ENCODE data around the gene ZNF385D.

The ZNF385D gene

DNA sequence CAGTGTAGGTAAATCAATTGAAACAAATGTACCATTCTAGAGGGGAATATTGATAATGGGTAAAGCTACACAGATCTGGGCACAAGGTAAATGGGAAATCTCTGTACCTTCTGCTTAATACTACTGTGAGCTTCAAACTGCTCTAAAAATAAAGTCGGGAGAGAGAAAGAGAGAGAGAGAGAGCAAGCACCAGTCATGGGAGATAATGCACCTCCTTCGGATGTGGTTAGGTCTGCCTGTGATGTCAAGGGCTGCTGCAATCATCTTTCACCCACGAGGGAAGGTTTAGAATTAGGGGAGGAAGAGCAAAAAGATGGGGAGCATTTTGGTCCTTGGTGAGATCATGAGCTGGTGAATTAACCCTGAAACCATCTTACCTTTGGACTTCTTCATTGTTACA, 219.1 kb downstream of the ZNF385D start:
- DNase-seq (ENCODE audit: low spot score): no peak
- no peak for TF ChIP-seq CTCF (IDR thresholded peaks at IDR 0.05)
- H3K27ac ChIP-seq: no peak overlapping the region
- H3K4me3 ChIP-seq: no peak overlapping the region

- H3K4me3 ChIP-seq: no peak overlapping the region
- TF ChIP-seq CTCF (IDR thresholded peaks at IDR 0.05): no peak
- DNase-seq (ENCODE audit: low spot score): no peak
- H3K27ac ChIP-seq: no peak overlapping the region
Observed at GRCh38 chr3:21528291-21528995, 222.6 kb downstream of the ZNF385D start.

DNA sequence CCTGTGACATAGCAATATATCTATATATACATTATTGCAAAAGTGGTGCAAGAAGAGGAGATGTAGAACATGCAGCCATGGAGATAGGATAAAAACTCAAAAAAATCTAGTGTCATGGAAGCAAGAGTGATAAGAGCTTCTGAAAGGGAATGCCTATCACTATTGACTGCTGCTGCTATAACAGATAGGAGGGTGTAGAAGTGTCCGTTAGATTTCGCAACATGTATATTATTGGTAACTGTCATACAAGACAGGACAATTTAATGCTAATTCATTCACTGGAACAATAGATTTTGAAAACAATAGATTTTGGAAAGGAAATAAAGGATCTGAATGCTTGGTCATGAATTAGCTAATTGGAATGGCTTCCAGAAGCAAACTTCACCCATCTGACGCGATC, 224.5 kb downstream of the ZNF385D start:
- H3K27ac ChIP-seq: no peak overlapping the region

DNA sequence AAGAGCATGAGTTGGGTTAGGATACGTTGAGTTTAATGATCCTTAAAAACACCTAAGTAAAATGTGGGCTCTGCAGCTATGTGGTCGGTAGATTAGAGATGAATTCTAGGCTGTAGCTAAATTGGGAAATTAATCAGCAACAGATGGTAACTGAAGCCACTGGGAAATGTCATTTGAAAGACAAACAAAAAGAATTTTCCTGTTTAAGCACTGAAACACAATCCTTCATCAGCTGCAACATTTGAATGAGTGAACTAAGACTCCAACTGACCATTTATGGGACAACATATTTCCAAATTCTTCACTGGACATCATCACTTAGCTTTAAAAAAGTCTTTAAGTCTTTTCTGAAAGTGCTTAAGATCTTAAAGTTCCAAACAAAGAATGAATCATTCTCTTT, 226.9 kb downstream of the ZNF385D start:
- TF ChIP-seq CTCF (IDR thresholded peaks at IDR 0.05): no peak
- DNase-seq (ENCODE audit: low spot score): no peak
- Histone ChIP-seq H3K27ac (no peak overlapping the region), H3K4me3 (no peak overlapping the region)

More for the DNA sequence above, 224.5 kb downstream of the ZNF385D start:
- DNase-seq (ENCODE audit: low spot score): no peak
- H3K4me3 ChIP-seq: no peak overlapping the region
- no peak for TF ChIP-seq CTCF (IDR thresholded peaks at IDR 0.05)

GRCh38 chr3:21520106-21520963, 230.7 kb downstream of the ZNF385D start:
- TF ChIP-seq CTCF (IDR thresholded peaks at IDR 0.05): no peak
- no peak overlapping the region for H3K27ac ChIP-seq
- no peak for DNase-seq (ENCODE audit: low spot score)

DNA sequence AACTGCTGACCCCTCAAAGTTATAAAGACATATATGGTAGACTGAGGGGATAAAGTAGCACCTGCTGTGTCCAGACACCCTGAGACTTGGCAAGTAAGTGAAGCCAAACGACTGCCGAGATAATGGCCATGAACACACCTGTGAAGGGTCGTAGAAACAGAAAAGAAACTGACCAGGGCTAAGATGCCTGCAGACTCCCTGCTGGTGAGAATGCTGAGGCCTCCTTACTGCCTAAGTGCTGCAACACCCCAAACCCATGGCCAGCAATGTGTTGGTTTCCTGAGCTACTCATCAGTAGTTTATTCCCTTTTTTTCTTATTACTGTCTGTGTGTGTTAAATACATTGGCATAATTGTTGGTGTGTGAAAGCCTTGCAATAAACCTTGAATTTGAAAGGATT, 233.8 kb downstream of the ZNF385D start:
- Histone ChIP-seq H3K4me3 (no peak overlapping the region), H3K27ac (no peak overlapping the region)
- DNase-seq (ENCODE audit: low spot score): no peak
- TF ChIP-seq CTCF (IDR thresholded peaks at IDR 0.05): no peak

More at GRCh38 chr3:21520106-21520963, 230.7 kb downstream of the ZNF385D start:
- H3K4me3 ChIP-seq: no peak overlapping the region
